Naive B cell (primary cell): Measurements from ENCODE around the gene KCNK18. TPM values are rescaled to one million over a fixed set of nuclear protein-coding genes. Genes with fewer than 3 reads are reported as not detected.

ENCODE experiments used
- ATAC-seq, 2 donors: fragments of 150-1000 bp; cut with Tn5 transposase; 2 replicates each; pipeline ENCODE4 v1.10.0; 2021; ENCODE audit warnings: low read depth in 2 of 2, mild to moderate bottlenecking in 2 of 2, moderate library complexity in 2 of 2
- DNase-seq: peaks from one replicate; pipeline ENCODE4 v3.0.0; 2022
- H3K27ac Mint-ChIP-seq, 6 donors: one replicate each; pipeline ENCODE4 v1.8.0; 2020 to 2022; ENCODE audit warnings: mild to moderate bottlenecking in 6 of 6, mixed read lengths in 6 of 6, moderate library complexity in 5 of 6, inconsistent platforms in 2 of 6
- H3K27me3 Mint-ChIP-seq, 3 donors: one replicate each; pipeline ENCODE4 v1.8.0; 2021 to 2022; ENCODE audit warnings: mixed read lengths in 3 of 3, mild to moderate bottlenecking in 1 of 3
- H3K36me3 Mint-ChIP-seq, 2 donors: one replicate each; pipeline ENCODE4 v1.8.0; 2020 to 2022; ENCODE audit warnings: mixed read lengths in 2 of 2, inconsistent platforms in 1 of 2, mild to moderate bottlenecking in 1 of 2
- H3K4me1 Mint-ChIP-seq, 3 donors: one replicate each; pipeline ENCODE4 v1.8.0; 2020 to 2022; ENCODE audit warnings: mixed read lengths in 3 of 3, inconsistent platforms in 1 of 3, mild to moderate bottlenecking in 1 of 3, moderate library complexity in 1 of 3
- H3K4me3 Mint-ChIP-seq, 8 donors: one replicate each; pipeline ENCODE4 v1.8.0; 2020 to 2022; ENCODE audit warnings: mild to moderate bottlenecking in 8 of 8, mixed read lengths in 8 of 8, moderate library complexity in 8 of 8, inconsistent platforms in 2 of 8
- H3K9me3 Mint-ChIP-seq, 7 donors: one replicate each; pipeline ENCODE4 v1.8.0; 2020 to 2022; ENCODE audit warnings: mixed read lengths in 7 of 7, mild to moderate bottlenecking in 5 of 7, inconsistent platforms in 2 of 7, moderate library complexity in 1 of 7
- polyA plus RNA-seq, 6 donors: library from polyadenylated mRNA; unstranded; fragments of 300-500 nt; fragmentation: Illumina TruSeq; gene quantifications; one replicate each; pipeline ENCODE4 v1.2.3, GENCODE V29; 2021; ENCODE audit warnings: low read depth in 6 of 6

Gene KCNK18
- polyA plus RNA-seq, 6 donors from 2014 or later, result not detected

- no peaks in the 10 kb centered on the region for H3K36me3 Mint-ChIP-seq
Measured at GRCh38 chr10:117254774-117255735, 57.8 kb downstream of the KCNK18 start.

GRCh38 chr10:117255835-117256460, 58.7 kb downstream of the KCNK18 start:
- H3K36me3 Mint-ChIP-seq, result no peaks in the 10 kb centered on the region
- no peak for ATAC-seq

More at GRCh38 chr10:117254774-117255735, 57.8 kb downstream of the KCNK18 start:
- Mint-ChIP-seq H3K4me1 (peaks cover 0 to 4% (median 0%) of the 10 kb centered on the region in 3 donors), H3K4me3 (no peak overlapping the region), H3K9me3 (peaks cover 0 to 2% (median 0%) of the 10 kb centered on the region in 7 donors), H3K27ac (no peak overlapping the region), H3K27me3 (peaks cover 9 to 29% (median 23%) of the 10 kb centered on the region in 3 donors)
- no peak for DNase-seq
- no peak for ATAC-seq

GRCh38 chr10:117256910-117257309, 59.6 kb downstream of the KCNK18 start:
- peaks cover 0 to 2% (median 0%) of the 10 kb centered on the region in 7 donors for H3K9me3 Mint-ChIP-seq
- no peak overlapping the region for H3K27ac Mint-ChIP-seq
- no peak overlapping the region for H3K4me3 Mint-ChIP-seq
- no peaks in the 10 kb centered on the region for H3K36me3 Mint-ChIP-seq
- DNase-seq (no peak), ATAC-seq (no peak)
- H3K27me3 Mint-ChIP-seq, result peaks cover 13 to 42% (median 26%) of the 10 kb centered on the region in 3 donors
- H3K4me1 Mint-ChIP-seq, result peaks cover 0 to 4% (median 0%) of the 10 kb centered on the region in 3 donors

More at GRCh38 chr10:117255835-117256460, 58.7 kb downstream of the KCNK18 start:
- Mint-ChIP-seq H3K4me1 (peaks cover 0 to 4% (median 0%) of the 10 kb centered on the region in 3 donors), H3K27me3 (peaks cover 13 to 34% (median 25%) of the 10 kb centered on the region in 3 donors), H3K4me3 (no peak overlapping the region), H3K27ac (no peak overlapping the region), H3K9me3 (peaks cover 0 to 2% (median 0%) of the 10 kb centered on the region in 7 donors)
- DNase-seq, result no peak

- peaks cover 0 to 4% (median 0%) of the 10 kb centered on the region in 3 donors for H3K4me1 Mint-ChIP-seq
- no peak overlapping the region for H3K27ac Mint-ChIP-seq
- no peak overlapping the region for H3K4me3 Mint-ChIP-seq
- no peak for DNase-seq
- no peak for ATAC-seq
- peaks cover 0 to 2% (median 0%) of the 10 kb centered on the region in 7 donors for H3K9me3 Mint-ChIP-seq
- H3K27me3 Mint-ChIP-seq, result peaks cover 13 to 49% (median 30%) of the 10 kb centered on the region in 3 donors
- no peaks in the 10 kb centered on the region for H3K36me3 Mint-ChIP-seq
Measured at GRCh38 chr10:117257721-117258120, 60.4 kb downstream of the KCNK18 start.

DNA sequence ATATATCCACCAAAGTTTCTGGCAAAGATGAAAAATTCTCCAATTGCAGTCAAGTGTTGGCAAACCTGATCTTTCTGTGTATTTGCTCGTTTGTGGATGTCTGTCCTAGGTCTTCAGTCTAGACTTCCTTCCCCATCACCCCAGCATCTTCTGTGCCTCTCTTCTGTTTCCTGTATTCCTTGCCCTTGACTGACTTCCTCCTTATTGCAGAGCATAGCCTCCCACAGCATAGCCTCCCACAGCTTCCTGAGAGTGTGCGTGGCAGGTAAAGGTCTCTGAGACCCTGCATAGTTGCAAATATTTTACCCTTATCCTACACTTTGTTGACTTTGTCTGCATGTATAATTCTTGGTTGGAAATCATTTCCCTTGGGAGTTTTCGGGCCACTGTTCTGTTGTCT, 62.0 kb downstream of the KCNK18 start:
- ATAC-seq (no peak), DNase-seq (no peak)
- Mint-ChIP-seq H3K27ac (no peak overlapping the region), H3K36me3 (no peaks in the 10 kb centered on the region), H3K4me1 (peaks cover 0 to 4% (median 0%) of the 10 kb centered on the region in 3 donors), H3K27me3 (peaks cover 13 to 54% (median 30%) of the 10 kb centered on the region in 3 donors), H3K9me3 (peaks cover 0 to 2% (median 0%) of the 10 kb centered on the region in 7 donors), H3K4me3 (no peak overlapping the region)

Other genes starting within 250 kb of the KCNK18 start
- gene SHTN1, start 192.3 kb upstream of the KCNK18 start, polyA plus RNA-seq, result not detected
- gene VAX1, start 59.2 kb upstream of the KCNK18 start, polyA plus RNA-seq, result not detected
- under 1 TPM in 4 of 6 donors, not detected in 2; 0.08 to 0.39 (median 0.19) TPM for gene SLC18A2, start 43.6 kb downstream of the KCNK18 start, polyA plus RNA-seq
- 10 to 100 TPM in 1 of 6 donors, 1 to 10 TPM in 5; 2.0 to 12.0 (median 6.5) TPM for gene PDZD8, start 178.0 kb downstream of the KCNK18 start, polyA plus RNA-seq